NCI-H524 (cell line): Measurements from ENCODE around the gene SMIM38.

ENCODE experiments used
- DNase-seq, 2 experiments: peaks; one replicate each; lab custom pipeline; 2025; lab: John Stamatoyannopoulos, UW

SMIM38 gene

DNA sequence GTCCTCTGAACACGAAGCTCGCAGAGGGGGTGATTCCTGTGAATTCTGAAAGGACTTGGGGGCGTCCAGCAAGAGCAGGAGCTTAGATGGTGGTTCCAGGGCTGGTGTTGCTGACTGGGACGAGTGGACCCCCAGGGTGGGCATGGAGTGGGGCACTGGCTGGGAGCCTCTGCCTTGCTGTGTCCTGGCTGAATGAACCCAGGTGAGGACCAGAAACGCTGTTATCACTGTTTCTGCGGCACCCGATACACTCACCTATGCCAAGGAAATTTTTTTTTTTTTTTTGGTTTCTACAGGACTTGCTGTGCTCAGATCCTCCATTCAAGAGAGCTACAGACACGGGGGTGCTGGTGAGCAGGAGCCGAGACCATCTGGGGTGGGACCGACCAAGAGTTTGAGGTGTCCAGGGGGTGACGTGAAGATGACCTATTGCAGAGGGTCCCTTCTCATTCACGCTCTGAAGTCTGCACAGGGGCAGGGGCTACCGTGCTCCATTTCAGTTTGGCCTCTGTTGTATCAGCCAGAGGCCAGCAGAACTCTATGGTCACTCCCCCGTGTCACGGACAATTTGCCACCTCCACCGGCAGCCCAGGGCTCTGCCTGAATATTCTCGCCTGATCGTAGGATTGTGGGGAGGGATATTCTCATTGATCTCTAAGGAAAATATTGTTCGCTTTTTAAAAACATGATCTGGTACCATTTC lies 3.6 kb downstream of the SMIM38 start:
- no peak for DNase-seq

DNA sequence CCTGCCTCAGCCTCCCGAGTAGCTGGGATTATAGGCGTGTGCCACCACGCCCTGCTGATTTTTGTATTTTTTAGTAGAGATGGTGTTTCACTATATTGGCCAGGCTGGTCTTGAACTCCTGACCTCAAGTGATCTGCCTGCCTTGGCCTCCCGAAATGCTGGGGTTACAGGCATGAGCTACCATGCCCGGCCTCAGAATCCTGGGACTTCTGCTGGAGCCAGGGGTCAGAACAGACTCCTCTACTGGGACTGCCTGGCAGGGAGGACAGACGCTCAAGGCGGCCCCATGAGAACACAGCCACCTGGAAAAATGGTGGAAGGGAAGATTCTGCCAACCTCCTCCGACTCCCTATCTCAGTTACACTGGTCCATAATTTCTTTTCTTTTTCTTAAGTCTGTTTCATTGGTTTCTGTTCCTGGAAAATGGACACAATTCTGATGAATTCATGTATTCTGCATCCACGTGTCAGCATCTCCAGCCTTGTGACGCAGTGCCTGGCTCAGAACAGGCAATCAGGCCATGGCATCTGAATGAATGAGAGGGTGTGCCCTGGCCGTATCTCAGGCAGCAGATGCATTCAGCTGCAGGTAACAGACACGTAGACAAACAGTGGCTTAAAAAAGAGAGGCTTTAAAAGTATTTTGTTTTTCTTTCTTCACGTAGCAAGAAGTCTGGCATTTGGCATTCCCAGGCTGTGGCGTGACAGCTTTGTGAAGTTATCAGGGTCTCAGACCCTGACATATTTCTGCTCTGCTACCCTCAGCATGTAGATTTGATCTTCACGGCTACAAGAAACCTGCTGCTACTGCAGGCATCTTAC lies 4.8 kb downstream of the SMIM38 start:
- no peak for DNase-seq

DNA sequence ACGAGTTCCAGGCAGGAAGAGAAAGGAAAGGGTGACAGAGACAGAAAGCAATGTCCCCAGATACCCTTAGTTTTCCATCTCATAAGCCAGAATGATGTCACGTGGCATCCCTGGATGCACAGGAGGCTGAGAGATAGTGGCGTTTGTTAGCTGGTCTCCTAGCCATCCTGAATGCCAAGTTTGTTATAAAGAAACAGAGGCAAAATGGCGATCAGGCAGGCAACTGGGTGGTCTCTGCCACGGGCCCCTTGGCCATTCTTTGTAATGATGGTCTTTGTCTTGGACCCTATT lies 5.3 kb downstream of the SMIM38 start:
- no peak for DNase-seq

DNA sequence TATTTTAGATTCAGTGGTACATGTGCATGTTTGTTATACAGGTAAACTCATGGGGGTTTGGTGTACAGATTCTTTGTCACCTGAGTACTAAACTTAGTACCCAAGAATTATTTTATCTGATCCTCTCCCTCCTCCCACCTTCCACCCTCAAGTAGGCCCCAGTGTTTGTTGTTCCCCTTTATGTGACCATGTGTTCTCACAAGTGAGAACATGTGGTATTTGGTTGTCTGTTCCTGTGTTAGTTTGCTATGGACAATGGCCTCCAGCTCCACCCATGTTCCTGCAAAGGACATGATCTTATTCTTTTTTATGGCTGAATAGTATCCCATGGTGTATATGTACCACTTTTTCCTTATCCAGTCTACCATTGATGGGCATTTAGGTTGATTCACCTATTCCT lies 6.8 kb downstream of the SMIM38 start:
- no peak for DNase-seq

DNA sequence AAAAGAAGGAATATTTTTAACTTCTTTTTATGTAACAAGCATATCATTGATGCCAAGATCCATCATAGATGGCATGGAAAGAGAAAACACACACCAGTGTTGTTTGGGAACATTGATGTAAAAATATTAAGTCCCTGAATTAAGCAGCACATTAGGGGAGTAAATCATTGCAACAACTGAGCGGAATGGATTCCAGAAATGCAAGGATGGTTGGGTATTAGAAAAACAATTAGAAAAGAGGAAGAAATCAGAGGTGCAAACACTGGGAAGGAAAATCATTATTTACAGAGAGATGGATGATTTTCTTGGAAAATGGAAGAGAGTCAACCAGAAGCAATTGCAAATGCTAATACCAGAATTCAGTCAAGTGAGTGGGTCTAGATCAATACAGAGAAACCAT lies 8.1 kb downstream of the SMIM38 start:
- DNase-seq, result no peak

DNA sequence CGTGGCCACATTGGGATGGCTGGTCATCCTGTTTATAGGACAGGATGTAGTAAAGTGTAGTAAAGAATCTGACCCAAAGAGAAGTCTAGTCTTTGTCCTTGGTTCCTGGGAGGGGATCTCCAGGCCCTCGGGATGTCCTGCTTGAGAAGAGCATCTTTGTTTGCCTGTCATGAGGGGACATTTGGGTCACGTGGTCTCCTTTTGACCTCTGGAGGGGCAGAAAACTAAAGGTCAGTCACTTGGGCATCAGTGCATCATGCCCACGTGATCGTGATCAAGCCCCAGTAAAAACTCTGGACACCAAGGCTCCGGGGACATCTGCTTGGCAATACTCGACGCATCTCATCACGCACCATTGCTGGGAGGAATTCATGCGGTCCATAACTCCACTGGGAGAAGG lies 9.1 kb downstream of the SMIM38 start:
- DNase-seq, result no peak

DNA sequence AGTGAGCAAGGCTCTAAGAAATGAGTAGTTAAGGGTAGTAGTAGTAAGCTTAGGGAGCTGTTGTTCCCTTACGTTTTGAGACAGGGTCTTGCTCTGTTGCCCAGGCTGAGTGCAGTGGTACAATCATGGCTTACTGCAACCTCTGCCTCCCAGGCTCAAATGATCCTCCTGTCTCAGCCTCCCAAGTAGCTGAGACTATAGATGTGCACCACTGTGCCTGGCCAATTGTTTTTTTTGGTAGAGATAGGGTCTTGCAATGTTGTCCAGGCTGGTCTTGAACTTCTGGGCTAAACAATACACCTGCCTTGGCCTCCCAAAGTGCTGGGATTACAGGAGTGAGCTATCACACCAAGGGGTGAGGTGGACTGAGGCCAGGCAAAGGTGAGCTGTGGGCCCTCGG lies 10.0 kb downstream of the SMIM38 start:
- DNase-seq, result no peak

DNA sequence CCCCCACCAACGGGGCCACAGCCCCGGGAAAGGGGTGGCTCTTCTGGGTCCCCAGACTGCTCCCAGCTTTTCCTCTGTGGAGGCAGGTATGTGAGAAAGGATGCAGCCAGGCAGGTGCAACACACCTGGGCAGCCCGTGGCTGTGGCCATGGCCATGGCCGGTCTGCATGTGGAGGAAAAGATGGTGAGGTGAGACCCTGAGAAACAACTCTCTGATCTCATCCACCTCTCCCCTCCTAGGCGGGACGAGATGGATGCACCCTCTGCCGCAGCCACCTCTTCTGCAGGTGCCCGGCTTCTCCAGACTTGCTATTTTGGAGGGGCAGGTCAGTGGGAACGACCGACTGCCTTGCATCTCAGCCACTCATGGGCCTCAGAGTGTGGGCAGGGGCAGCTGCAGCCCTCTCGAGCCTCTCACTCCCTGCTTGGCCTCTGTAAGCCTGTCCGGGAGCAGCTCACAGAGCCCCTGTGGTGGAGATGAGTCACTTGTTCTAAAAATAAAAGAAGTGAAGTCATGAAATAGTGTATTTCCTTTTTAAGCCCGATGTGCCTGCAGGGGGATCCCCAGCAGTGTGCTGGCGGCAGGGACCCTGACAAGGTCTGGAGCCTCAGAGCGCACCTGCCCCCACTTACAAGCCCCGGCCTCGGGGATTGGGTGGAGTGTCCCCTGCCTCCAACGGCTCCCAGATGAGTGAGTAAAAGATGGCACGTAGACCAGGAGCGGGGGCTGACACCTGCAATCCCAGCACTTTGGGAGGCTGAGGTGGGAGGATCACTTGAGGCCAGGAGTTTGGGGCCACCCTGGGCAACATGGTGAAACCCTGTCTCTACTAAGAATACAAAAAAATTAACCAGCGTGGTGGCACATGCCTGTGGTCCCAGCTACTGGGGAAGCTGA lies 10.7 kb downstream of the SMIM38 start:
- no peak for DNase-seq

DNA sequence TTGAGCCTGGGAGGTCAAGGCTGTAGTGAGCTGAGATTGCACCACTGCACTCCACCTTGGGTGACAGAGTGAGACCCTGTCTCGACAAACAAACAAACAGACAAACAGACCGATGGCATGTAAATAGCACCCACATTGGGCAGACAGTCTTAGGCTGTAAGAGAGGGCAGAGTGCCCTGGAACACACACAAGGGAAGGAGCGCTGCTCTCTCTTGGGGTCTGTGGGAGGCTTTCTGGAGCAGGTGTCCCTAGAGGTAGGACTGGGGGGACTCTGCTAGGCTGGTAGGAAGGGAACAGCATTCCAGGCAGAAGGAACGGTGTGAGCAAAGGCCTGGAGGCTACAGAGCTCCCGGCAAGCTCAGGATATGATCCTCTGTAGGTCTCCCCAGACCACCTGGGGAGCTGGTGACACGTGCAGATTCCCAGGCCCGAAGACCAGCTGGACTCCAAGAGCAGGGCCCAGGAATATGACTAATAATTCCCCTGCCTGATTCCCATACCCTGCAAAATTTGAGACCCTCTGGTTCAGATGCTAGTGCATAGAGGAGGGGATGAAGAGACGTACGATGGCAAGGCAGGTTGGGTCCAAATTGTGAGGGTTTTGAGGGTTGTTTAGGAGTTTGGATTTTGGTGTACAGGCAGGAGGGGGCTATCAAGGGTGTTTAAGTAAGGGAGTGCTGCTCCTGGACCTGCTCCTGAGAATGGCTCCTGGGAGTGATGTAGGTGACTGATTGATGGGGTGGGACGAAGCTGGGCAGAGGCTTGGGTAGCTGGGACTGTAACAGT lies 11.6 kb downstream of the SMIM38 start:
- DNase-seq, result no peak

DNA sequence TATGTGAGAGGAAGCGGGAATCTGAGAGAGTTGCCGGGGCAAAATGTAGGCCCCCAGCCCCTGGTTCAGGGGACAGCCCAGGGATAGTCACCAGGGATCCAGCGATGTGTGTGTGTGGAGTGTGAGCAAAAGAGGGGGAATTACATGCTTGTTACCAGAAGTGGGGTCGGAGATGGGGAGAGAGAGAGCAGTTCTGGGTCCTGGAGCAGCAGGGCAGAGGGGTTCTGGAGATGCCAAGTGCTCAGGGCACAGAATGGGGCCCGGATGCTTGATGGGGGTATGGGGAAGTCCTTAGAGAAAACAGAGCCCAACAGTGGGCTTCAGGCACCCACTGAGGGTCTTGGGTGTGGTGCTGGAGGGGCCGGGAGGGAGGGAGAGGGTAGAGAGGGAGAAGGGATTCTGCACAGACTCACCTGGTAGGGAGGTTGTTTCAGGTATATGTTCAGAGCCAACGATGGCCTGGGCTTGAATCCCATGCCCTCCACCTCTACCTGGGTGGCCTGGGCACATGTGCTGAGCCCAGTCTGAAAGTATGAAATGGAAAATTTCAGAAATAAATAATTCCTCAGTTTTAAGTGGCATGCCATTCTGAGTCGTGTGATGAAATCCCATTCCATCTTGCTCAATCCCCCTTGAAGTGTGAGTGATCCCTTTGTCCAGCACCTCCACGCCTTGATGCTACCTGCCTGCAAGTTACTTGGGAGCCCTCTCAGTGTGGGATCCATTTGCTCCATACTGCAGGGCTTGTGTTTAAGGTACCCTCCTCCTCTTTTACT lies 12.4 kb downstream of the SMIM38 start:
- DNase-seq, result no peak

DNA sequence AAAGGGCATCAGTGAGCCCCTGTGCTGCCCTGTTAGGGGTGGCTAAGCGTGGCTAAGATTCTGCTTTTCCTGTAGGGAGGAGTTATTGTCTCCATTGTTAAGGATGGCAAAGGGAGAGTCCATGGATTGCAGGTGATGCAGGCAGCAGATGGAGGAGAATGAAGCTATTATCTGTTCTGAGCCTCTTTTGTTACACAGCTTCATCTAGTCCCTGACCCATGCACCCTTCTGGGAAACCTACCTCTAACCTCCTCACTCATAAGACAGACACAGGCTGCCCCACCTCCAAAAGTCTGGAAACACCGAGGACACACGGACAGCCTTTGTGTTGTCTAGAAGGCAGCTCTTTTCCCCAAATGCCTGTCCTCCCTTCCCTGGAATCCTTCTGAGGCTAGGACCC lies 13.7 kb downstream of the SMIM38 start:
- no peak for DNase-seq

DNA sequence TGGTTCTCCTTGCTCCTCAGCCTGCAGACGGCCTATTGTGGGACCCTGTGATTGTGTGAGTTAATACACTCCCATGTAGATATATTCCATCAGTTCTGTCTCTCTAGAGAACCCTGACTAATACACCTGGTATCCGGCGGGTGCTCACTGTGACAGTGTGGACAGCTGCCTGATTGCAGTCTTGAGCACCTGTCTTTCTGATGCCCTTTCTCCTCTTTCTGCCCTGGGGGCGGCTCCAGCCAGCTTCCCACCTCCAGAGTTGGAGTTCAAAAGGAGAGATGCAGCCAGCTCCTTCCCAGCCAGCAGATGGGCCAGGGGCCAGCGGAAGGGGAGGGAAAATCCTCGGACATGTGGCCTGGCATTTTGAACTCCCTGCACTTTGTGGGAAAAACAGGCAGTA lies 15.0 kb downstream of the SMIM38 start:
- peak in 1 of 2 experiments; percentile 26 for DNase-seq

DNA sequence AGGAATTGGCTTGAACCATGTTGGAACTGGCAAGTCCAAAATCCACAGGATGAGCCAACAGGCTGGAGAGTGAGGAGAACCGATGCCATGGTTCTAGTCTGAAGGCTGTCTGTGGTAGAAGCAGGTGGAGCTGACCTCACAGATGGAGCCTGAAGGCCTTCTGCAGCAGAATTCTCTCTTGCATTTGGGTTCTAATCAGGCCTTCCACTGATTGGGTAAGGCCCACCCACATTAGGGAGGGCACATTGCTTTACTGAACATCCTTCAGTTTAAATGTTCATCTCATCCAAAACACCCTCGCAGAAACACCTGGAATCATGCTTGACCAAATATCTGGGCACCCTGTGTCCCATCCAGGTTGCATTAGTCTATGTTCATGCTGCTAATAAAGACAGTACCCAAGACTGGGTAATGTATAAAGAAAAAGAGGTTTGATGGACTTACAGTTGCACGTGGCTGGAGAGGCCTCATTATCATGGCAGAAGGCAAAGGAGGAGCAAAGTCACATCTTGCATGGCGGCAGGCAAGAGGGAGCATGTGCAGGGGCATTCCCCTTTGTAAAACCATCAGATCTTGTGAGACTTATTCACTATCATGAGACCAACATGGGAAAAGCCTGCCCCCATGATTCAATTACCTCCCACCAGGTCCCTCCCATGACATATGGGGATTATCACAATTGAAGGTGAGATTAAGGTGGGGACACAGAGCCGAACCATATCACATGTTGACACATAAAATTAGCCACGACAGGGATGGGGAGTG lies 15.9 kb downstream of the SMIM38 start:
- DNase-seq, result peak; percentile 20 to 41

DNA sequence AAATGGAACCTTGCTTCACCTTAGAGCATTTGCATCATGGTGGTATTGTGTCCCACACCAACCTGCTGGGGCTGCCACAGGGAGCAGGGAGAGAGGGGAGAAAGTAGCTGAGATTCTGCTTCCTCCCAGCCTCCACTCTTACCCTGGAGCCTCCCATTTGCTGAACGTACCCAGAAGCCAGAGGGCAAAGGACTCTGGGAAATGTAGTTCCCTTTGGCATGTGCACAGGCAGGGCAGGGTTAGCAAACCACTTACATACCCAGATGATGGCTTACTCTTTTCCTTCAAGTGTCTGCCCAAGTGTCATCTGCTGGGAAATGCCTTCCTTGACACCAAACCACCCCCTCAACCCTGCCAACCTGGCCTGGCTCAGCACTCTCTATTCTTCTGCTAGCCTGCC lies 16.9 kb downstream of the SMIM38 start:
- DNase-seq, result peak in 1 of 2 experiments; percentile 45

DNA sequence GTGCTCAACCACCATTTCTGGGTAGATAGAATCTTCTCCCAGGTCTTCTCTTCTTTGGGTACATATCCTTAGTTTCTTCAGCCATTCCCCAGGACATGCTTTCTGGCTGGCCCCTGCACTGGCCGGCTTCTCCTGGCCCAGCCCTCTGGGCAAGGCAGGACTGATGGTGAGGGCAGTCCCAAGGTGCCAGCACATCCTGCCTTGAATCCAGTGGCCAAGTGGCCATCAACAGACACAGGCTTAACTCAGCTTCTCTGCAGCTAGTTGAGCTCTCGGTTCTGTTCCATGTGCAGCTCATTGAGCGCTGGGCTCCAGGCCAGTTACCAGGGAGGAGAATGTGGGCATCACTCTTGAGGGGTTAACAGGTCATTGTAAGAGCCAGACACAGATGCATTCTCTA lies 17.6 kb downstream of the SMIM38 start:
- no peak for DNase-seq

DNA sequence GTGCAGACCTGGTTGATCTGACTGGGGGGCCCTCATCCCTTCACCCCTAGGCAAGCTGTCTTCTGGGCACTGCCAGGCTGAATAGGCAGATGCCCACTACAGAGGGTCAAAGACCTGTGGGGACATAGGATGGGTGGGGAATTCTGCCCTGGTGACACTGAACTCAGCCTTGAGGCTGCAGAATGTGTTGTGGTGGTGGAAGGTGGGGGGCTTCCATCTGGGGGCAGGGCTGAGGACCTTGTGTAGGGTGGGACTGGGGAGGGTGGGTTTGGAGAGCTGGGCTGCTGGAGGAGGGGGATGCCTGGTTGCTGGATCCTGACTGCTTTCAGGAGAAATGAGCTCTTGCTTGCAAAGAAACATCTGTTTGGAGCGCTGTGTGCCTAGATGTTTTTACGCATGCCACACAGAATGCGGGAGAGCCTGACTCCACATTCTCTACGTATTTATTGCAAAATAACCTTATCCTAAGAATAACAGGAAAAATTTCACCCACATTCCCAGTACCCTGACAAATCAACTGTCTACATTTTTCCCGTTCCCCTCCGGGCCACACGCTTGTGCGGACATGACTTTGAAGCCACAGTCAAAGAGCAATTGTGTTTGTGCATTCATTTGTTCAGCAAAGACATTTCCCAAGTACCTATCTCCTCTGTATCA lies 18.3 kb downstream of the SMIM38 start:
- DNase-seq, result no peak

DNA sequence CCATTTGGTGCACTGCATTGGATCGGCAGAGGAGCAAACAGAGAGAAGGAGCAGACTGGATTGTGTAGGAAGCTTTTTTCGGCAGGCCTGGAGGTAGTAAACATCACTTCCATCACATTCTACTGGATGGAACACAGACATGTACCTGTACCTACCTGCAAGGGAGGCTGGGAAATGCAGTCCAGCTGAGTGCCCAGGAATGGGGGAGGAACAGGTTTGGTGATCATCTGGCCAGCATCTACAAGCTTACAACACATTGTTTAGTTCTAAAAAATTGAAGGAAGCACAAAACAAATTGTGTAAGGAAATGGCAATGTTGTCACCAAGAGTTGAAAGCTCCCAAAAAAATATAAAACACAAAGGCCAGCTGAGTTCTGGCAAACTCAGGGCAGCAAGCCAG lies 19.1 kb downstream of the SMIM38 start:
- no peak for DNase-seq

DNA sequence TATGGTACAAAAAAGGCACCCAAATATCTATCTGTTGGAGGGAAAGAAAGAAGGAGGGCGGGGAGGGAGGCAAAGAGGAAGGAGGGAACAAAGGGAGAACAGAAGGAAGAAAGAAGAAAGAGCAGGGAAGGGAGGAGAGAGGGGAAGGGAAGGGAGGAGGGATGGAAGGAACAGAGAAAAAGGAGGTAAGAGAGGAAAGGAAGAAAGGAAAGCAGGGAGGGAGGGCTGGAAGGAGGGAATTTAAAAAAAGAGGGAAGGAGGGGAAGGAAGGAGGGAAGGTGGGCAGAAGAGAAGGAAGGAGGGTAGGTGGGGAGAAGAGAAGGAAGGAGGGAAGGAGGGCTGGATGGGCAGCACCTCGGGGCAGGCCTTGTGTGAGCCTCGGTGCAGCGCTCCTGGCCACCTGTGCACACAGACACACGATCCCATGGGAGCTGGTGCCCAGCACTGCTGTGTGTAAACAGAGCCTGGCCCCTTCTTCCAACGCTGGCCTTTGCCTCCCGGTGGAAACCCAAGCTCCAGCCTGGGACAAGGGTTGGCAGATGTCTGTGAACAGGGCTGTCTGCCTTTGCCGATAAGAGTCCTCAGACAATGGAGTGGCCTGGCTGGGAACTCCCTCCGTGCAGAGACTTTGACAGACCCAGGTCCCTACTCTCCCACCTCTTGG lies 23.2 kb downstream of the SMIM38 start:
- DNase-seq, result peak; percentile 67 to 95

DNA sequence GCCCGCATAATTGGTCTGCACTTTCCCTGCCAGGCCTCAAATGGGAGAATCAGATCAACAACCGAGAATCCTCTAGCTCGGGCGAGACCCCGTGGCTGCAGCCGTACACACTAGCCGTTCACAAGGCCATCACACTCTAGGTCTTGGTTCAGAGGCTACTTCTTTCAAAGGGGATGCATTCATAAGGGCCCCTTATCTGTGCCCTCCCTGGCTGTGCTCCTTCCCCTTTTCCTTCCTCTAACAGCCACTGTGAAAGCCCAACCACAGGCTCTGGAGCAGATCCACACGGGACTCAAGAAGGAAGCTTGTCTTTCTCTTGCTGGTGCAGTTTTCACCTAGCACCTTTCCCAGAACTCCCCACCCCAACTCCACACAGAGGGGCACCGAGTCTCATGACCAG lies 24.5 kb downstream of the SMIM38 start:
- DNase-seq, result no peak
